PC-9 (cell line): ENCODE results near the gene ACKR2. TPM values are rescaled to one million over a fixed set of nuclear protein-coding genes. Genes with fewer than 3 reads are reported as not detected.

Experiments
- BruUV-seq: library from RNA; stranded (reverse); fragments of 400-500 nt; replicated peaks from 2 replicates; lab custom pipeline; 2021; lab: Mats Ljungman, UMichigan
- CTCF ChIA-PET: fragments of 300-600 bp; sonication (Branson Sonifier 250); formaldehyde crosslinking; loops from one replicate; lab custom pipeline; 2022; ENCODE audit warnings: antibody characterized with exemption; lab: Charles Lee
- POLR2A ChIA-PET: fragments of 300-600 bp; sonication (Branson Sonifier 250); formaldehyde crosslinking; loops from one replicate; lab custom pipeline; 2022; ENCODE audit warnings: antibody characterized with exemption; ENCODE audit not compliant: unreplicated experiment; lab: Charles Lee
- DNase-seq, 2 experiments: peaks; one replicate each; pipeline versions ENCODE4 v3.0.0 to v3.0.0-alpha.2; 2015 to 2022; ENCODE audit warnings: mixed read lengths in 1 of 2
- H2AFZ ChIP-seq: fragments of 200-600 bp; sonication (generic); 2 replicates; pipeline ENCODE4 v1.8.1; 2017; ENCODE audit warnings: antibody characterized with exemption
- H3F3A ChIP-seq: fragments of 200-600 bp; sonication (generic); 2 replicates; pipeline ENCODE4 v1.8.1; 2017; ENCODE audit warnings: antibody characterized with exemption, mild to moderate bottlenecking, low read depth; ENCODE audit not compliant: insufficient read depth
- H3K27ac ChIP-seq: fragments of 200-600 bp; sonication (generic); 2 replicates; pipeline ENCODE4 v1.6.1; 2016; ENCODE audit warnings: mixed run types
- H3K27me3 ChIP-seq: fragments of 200-600 bp; sonication (generic); 2 replicates; pipeline ENCODE4 v1.6.1; 2016; ENCODE audit warnings: low read depth, mixed run types; ENCODE audit not compliant: insufficient read depth
- H3K36me3 ChIP-seq: fragments of 200-600 bp; sonication (generic); 2 replicates; pipeline ENCODE4 v1.6.1; 2016; ENCODE audit warnings: low read depth, mixed run types
- H3K4me1 ChIP-seq: fragments of 200-600 bp; sonication (generic); replicated peaks from 2 replicates; pipeline ENCODE4 v1.6.1; 2016; ENCODE audit warnings: mixed run types; ENCODE audit not compliant: insufficient read depth
- H3K4me2 ChIP-seq: fragments of 200-600 bp; sonication (generic); 2 replicates; pipeline ENCODE4 v1.6.1; 2017; ENCODE audit warnings: mixed run types
- H3K4me3 ChIP-seq: fragments of 200-600 bp; sonication (generic); 2 replicates; pipeline ENCODE4 v1.6.1; 2016; ENCODE audit warnings: mixed run types
- H3K79me2 ChIP-seq: fragments of 200-600 bp; sonication (generic); 2 replicates; pipeline ENCODE4 v1.6.1; 2017; ENCODE audit warnings: low read depth, mixed run types
- H3K9me2 ChIP-seq: fragments of 200-600 bp; sonication (generic); 2 replicates; pipeline ENCODE4 v1.8.1; 2017; ENCODE audit warnings: mild to moderate bottlenecking; ENCODE audit not compliant: insufficient read depth
- H3K9me3 ChIP-seq: fragments of 200-600 bp; sonication (generic); 2 replicates; pipeline ENCODE4 v1.8.1; 2016; ENCODE audit warnings: low read depth; ENCODE audit not compliant: insufficient read depth
- H4K20me1 ChIP-seq: fragments of 200-600 bp; sonication (generic); 2 replicates; pipeline ENCODE4 v1.8.1; 2017; ENCODE audit not compliant: insufficient read depth
- CTCF ChIP-seq: fragments of 200-600 bp; sonication (generic); conservative IDR thresholded peaks from 2 replicates; pipeline ENCODE4 v1.6.1; 2017; ENCODE audit warnings: mixed run types, antibody characterized with exemption, mild to moderate bottlenecking, moderate library complexity
- EZH2 ChIP-seq: fragments of 200-600 bp; sonication (generic); IDR thresholded peaks from 2 replicates; pipeline ENCODE4 v1.8.0; 2017; ENCODE audit warnings: antibody characterized with exemption, low read depth
- intact Hi-C: fragments of 100-400 bp; cut with micrococcal nuclease; formaldehyde crosslinking; loops from one replicate; pipeline ENCODE4 v1.10.0; 2022; ENCODE audit not compliant: unreplicated experiment
- total RNA-seq: library from RNA; stranded (reverse); gene quantifications from 2 replicates; pipeline ENCODE4 v1.2.3, GENCODE V29; 2021

Gene ACKR2
- total RNA-seq, 1 experiment from 2014 or later: 2.9 TPM

DNA sequence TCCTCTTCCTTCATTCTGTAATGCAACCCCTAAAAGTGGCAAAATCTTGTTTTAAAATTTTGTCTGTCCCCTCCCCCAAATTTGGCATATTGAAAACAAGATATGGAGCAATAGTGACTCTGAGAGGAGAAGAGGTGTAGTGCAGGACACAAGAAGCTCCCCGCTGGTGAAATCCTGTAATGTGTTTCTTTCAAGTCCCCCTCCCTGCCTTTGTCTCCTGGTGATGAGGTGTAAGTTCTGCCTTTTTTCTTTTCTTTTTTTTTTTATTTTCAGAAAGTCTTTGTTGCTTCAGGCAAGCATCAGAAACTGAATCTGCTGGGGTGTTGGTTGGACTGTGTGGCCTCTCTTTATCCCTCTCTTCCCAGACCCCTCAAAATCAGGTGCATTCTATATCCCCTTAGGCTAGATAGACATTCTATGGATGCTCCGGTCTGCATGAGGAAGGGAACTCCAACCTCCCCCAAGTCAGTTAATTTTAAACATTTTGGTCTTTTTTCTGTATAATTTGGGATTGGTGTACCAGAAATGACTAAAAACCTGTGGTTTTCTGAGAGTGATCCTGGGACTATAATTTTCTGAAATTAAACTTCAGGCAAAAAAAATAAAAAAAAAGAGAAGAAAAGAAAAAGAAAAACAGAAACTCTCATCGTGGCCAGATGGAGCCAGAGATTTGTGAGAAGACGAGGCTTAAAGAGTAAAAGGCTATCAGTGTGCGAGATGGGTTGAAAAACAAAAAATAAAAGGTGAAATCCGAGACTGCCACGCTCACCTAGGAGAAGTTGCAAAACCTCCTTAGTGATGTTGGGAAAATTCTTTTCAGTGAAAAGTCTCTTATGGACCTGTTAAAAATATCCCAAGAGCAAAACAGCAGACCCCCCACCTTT, 21.4 kb downstream of the ACKR2 start:
- no TSS peak for BruUV-seq
- no peak overlapping the region for H3K4me3 ChIP-seq
- H3K36me3 ChIP-seq: no peaks in the 10 kb centered on the region
- peak overlapping the region; percentile 90; the same call in 1 of the 2 replicates for H3K27ac ChIP-seq
- TF ChIP-seq EZH2 (no peak), CTCF (peak; percentile 58)
- H3K9me3 ChIP-seq: no peaks in the 10 kb centered on the region
- no peak overlapping the region for H3K4me2 ChIP-seq
- POLR2A ChIA-PET: no interaction called here
- peak in 1 of 2 experiments; percentile 66 for DNase-seq
- H3K27me3 ChIP-seq: no peaks in the 10 kb centered on the region
- H3K4me1 ChIP-seq: peaks cover 64% of the 10 kb centered on the region
- H3K9me2 ChIP-seq: no peaks in the 10 kb centered on the region
- H2AFZ ChIP-seq: no peak overlapping the region
- H3F3A ChIP-seq: peaks cover 33% of the 10 kb centered on the region; the same call in 1 of the 2 replicates
- intact Hi-C loops: loop anchor here (2.0 to 5.0 kb wide), 2 partner anchors 52 to 386 kb away; no protein-coding TSS in a partner anchor
- CTCF ChIA-PET: interaction anchor here (0.6 to 1.3 kb wide), 9 partner anchors 9 to 936 kb away, joined by 3 to 6 read pairs (median 4); no protein-coding TSS in a partner anchor
- H4K20me1 ChIP-seq: no peaks in the 10 kb centered on the region
- peaks cover 55% of the 10 kb centered on the region for H3K79me2 ChIP-seq

- H2AFZ ChIP-seq: no peak overlapping the region
- no peak overlapping the region for H3K4me3 ChIP-seq
- no peaks in the 10 kb centered on the region for H3K27me3 ChIP-seq
- H3K4me2 ChIP-seq: no peak overlapping the region
- no TSS peak for BruUV-seq
- H3K4me1 ChIP-seq: peaks cover 58% of the 10 kb centered on the region
- peaks cover 33% of the 10 kb centered on the region; the same call in 1 of the 2 replicates for H3F3A ChIP-seq
- peak in 1 of 2 experiments; percentile 46 for DNase-seq
- no peaks in the 10 kb centered on the region for H3K9me2 ChIP-seq
- ChIA-PET CTCF (interaction anchor here (0.6 to 1.3 kb wide), 5 partner anchors 8 to 936 kb away, joined by 3 to 6 read pairs (median 4); no protein-coding TSS in a partner anchor), POLR2A (no interaction called here)
- no peaks in the 10 kb centered on the region for H3K9me3 ChIP-seq
- H3K79me2 ChIP-seq: peaks cover 49% of the 10 kb centered on the region
- H4K20me1 ChIP-seq: no peaks in the 10 kb centered on the region
- TF ChIP-seq CTCF (peak; percentile 74), EZH2 (no peak)
- intact Hi-C loops: loop anchor here (2.0 to 5.0 kb wide), 2 partner anchors 51 to 387 kb away; no protein-coding TSS in a partner anchor
- H3K36me3 ChIP-seq: no peaks in the 10 kb centered on the region
- H3K27ac ChIP-seq: no peak overlapping the region
Observed at GRCh38 chr3:42831321-42831713, 22.1 kb downstream of the ACKR2 start.

DNA sequence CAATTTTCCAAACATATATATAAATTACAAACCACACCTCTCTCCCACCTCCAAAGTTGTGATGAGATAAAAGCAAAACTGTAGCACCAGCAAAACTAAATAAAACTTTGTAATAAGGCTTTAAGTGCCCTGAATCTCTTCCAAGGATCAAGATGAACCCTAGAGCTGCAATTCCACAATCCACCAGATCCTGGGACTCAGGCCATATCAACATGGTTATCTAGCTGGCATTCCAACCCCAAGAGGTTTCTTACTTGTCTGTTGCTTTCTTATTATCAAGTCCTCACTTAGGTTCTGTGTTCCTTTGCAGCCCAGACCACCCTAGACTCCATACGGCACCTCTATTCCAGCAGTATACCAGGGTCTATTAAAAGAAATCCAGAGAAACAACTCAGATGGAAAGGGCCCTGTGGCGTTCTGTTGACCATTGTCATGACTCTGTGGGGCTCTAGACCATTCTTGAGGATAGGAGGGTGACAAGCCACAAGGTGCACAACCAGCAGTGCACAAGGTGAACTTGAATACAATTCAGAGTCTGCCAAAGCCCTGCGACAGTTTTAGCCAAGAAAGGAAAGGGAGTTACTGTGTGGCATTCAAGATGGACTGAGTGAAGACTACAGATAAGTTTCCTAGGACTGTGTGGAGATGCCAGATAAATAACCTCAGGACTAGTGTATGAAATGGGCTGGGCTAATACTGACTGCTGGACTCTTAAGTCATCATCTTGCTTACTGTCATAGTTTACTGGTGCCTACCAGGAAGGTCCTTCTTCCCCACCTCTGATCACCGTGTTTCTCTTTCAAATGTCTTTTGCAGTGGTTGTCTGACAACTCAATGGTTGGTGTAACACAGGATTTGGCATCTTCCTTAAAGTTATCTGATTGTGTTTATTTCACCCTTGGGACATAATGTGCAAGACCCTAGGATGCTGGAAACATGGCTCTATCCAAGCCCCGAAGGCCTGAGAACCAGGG, 27.2 kb downstream of the ACKR2 start:
- Histone ChIP-seq H3K27ac (no peak overlapping the region), H3K36me3 (no peaks in the 10 kb centered on the region), H2AFZ (no peak overlapping the region), H3F3A (no peaks in the 10 kb centered on the region; the same call in 1 of the 2 replicates), H3K9me3 (no peaks in the 10 kb centered on the region), H3K79me2 (peaks cover 7% of the 10 kb centered on the region), H3K9me2 (no peaks in the 10 kb centered on the region), H3K4me3 (no peak overlapping the region), H3K4me1 (peaks cover 6% of the 10 kb centered on the region; the same call in 1 of the 2 replicates), H3K27me3 (no peaks in the 10 kb centered on the region), H3K4me2 (no peak overlapping the region), H4K20me1 (no peaks in the 10 kb centered on the region)
- intact Hi-C loops: loop anchor here (5.0 kb wide), 1 partner anchor 609 kb away; no protein-coding TSS in a partner anchor
- POLR2A ChIA-PET: interaction anchor here (0.6 kb wide), 1 partner anchor 53 kb away, joined by 4 read pairs; no protein-coding TSS in a partner anchor
- BruUV-seq: no TSS peak
- DNase-seq: no peak
- CTCF ChIA-PET: no interaction called here
- TF ChIP-seq EZH2 (no peak), CTCF (no peak)
